HG02763 (cell line): ENCODE data around the gene CLASP1.
"Not testable (repeated sequence)": the region's sequence is repeated elsewhere in the genome, so short reads cannot be mapped to it uniquely, and the experiment has no call there.

Experiments
- ATAC-seq: cut with Tn5 transposase; IDR thresholded peaks from one replicate; pipeline ENCODE4 v1.9.1; 2021; ENCODE audit warnings: mild to moderate bottlenecking, moderate library complexity; ENCODE audit not compliant: unreplicated experiment

CLASP1 gene

DNA sequence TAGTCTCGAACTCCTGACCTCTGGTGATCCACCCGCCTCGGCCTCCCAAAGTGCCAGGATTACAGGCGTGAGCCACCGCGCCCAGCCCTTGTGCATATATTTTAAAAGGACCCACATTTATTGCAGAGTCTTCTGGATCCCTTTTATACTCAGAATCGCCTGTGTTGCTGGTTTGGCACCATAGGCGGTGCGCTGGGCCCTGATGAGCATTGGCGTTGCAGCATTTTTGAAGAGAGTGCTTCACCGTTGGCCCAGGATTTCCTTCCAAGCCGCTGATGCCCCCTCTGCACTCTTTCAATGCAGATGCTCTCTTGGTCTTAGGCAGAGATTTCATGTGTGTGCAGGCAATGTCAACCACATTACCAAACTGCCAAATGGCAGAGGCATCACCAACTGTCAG is 350.8 kb downstream of the CLASP1 start:
- no peak for ATAC-seq

DNA sequence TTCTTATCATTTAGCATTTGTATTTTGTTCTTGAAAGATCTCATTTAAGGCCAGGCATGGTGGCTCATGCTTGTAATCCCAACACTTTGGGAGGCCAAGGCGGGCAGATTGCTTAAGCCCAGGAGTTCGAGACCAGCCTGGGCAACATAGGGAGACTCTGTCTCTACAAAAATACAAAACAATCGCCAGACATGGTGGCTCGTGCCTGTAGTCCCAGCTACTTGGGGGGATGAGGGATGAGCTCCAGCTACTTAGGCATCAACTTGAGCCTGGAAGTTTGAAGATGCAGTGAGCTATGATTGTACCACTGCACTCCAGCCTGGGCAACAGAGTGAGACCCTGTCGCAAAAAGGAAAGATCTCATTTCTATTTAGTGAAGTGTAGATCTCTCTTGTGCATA is 351.4 kb downstream of the CLASP1 start:
- not testable (repeated sequence) for ATAC-seq

GRCh38 chr2:121297217-121297830 is 351.9 kb downstream of the CLASP1 start:
- no peak for ATAC-seq

- ATAC-seq: no peak
Observed at GRCh38 chr2:121295911-121296650, 353.2 kb downstream of the CLASP1 start.

- ATAC-seq: no peak
Observed at GRCh38 chr2:121294881-121295840, 354.1 kb downstream of the CLASP1 start.

DNA sequence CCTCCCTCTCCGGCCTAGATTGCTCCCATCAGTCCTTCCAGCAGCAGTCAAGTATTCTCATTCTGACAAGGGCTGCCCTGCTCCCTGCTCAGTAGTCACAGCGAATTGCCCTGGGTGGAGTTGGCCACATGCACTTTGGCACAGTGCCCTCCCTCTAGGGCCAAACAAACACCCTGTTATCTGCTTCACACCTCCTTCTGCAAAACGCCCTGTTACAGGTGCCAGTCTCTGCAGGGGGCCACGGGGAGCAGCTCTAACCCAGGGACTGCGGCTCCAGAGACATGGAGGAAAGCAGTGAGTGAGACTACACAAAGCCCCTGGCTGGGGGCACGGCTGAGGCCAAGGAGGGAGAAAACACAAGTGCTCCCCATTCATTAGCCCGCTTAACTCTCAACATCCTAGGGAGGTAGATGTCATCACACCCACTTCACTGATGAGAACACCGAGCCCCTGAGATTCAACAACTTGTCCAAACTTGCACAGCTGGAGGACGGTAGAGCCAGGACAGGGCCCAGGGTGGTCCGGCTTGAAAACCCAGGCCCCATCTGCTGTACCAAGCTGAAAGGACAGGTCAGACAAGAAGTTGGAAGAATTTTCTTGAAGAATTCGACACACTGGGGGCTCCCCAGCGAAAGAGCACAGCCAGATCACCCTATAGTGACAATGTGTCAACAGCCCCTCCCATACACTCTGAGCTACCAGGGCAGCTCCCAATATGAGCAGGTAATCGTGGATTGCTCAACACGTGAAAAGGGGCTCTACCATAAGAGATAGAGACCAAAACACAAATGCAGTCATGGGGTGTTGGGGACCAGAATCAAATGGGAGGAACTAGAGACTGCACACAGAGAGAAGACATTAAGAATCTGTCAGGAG is 355.6 kb downstream of the CLASP1 start:
- no peak for ATAC-seq

- ATAC-seq: no peak
Observed at GRCh38 chr2:121291251-121291580, 358.0 kb downstream of the CLASP1 start.

GRCh38 chr2:121289271-121289670 is 360.0 kb downstream of the CLASP1 start:
- no peak for ATAC-seq

- no peak for ATAC-seq
Observed at GRCh38 chr2:121288454-121289231, 360.6 kb downstream of the CLASP1 start.

GRCh38 chr2:121287956-121288355 is 361.3 kb downstream of the CLASP1 start:
- no peak for ATAC-seq
